Iris pigment epithelial cell (primary cell): ENCODE measurements around the gene BBOX1.

Experiments used
- DNase-seq: peaks from one replicate; pipeline ENCODE4 v3.0.0-alpha.2; 2011; ENCODE audit warnings: low read depth

The BBOX1 gene

GRCh38 chr11:27025312-27025955, 15.2 kb upstream of the BBOX1 start:
- DNase-seq: no peak

GRCh38 chr11:27025957-27026733, 14.5 kb upstream of the BBOX1 start:
- no peak for DNase-seq

- DNase-seq: no peak
Measured at GRCh38 chr11:27028561-27028965, 12.1 kb upstream of the BBOX1 start.

GRCh38 chr11:27029966-27030365, 10.6 kb upstream of the BBOX1 start:
- DNase-seq: no peak

GRCh38 chr11:27031754-27032153, 8.9 kb upstream of the BBOX1 start:
- no peak for DNase-seq

- peak; percentile 22 for DNase-seq
Measured at GRCh38 chr11:27039873-27040272, 742 bp upstream of the BBOX1 start.

GRCh38 chr11:27041141-27041899, 705 bp downstream of the BBOX1 start:
- peak; percentile 22 for DNase-seq

GRCh38 chr11:27046956-27047355, 6.3 kb downstream of the BBOX1 start:
- no peak for DNase-seq

- no peak for DNase-seq
Measured at GRCh38 chr11:27052668-27053067, 12.1 kb downstream of the BBOX1 start.

GRCh38 chr11:27055065-27055682, 14.6 kb downstream of the BBOX1 start:
- peak; percentile 88 for DNase-seq

GRCh38 chr11:27057091-27057780, 16.6 kb downstream of the BBOX1 start:
- DNase-seq: no peak

GRCh38 chr11:27058456-27058855, 17.8 kb downstream of the BBOX1 start:
- DNase-seq: no peak

GRCh38 chr11:27059431-27059830, 18.8 kb downstream of the BBOX1 start:
- DNase-seq: no peak

- DNase-seq: no peak
Measured at GRCh38 chr11:27060816-27061460, 20.3 kb downstream of the BBOX1 start.

GRCh38 chr11:27061461-27061821, 20.8 kb downstream of the BBOX1 start:
- no peak for DNase-seq

- no peak for DNase-seq
Measured at GRCh38 chr11:27064086-27064485, 23.5 kb downstream of the BBOX1 start.

GRCh38 chr11:27075192-27075591, 34.6 kb downstream of the BBOX1 start:
- DNase-seq: peak; percentile 66

GRCh38 chr11:27075655-27076054, 35.0 kb downstream of the BBOX1 start:
- DNase-seq: no peak

- DNase-seq: no peak
Measured at GRCh38 chr11:27076121-27076589, 35.5 kb downstream of the BBOX1 start.

GRCh38 chr11:27081056-27081455, 40.4 kb downstream of the BBOX1 start:
- DNase-seq: peak; percentile 76

GRCh38 chr11:27083241-27083640, 42.6 kb downstream of the BBOX1 start:
- no peak for DNase-seq
